ENCODE measurements around the gene AKAP13.

DNA sequence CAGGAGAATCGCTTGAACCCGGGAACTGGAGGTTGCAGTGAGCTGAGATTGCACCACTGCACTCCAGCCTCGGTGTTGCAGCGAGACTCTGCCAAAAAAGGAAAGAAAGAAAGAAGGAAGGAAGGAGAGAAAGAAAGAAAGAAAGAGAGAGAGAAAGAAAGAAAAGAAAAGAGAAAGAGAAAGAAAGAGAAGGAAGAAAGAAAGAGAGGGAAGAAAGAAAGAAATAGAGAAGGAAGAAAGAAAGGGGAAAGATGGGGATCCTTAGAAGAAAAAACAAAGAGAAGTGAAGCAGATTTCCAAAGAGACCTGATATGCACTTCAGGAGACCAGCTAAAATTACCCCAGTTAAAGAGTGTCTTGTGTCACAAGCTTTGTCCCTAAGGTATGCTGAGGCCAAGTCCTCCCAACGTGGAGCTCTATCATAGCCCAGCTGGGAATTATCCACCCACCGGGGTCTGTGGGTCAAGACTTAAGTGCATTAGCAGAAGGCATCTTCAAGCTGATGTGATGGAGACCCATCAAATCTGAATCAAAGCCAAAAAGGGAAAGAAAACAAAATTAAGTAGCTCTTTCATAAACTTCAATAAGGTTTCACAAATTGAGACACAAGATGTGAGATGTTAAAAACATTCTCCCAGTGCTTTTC, 17.8 kb upstream of the AKAP13 start:
- TF ChIP-seq, protein P1, sequence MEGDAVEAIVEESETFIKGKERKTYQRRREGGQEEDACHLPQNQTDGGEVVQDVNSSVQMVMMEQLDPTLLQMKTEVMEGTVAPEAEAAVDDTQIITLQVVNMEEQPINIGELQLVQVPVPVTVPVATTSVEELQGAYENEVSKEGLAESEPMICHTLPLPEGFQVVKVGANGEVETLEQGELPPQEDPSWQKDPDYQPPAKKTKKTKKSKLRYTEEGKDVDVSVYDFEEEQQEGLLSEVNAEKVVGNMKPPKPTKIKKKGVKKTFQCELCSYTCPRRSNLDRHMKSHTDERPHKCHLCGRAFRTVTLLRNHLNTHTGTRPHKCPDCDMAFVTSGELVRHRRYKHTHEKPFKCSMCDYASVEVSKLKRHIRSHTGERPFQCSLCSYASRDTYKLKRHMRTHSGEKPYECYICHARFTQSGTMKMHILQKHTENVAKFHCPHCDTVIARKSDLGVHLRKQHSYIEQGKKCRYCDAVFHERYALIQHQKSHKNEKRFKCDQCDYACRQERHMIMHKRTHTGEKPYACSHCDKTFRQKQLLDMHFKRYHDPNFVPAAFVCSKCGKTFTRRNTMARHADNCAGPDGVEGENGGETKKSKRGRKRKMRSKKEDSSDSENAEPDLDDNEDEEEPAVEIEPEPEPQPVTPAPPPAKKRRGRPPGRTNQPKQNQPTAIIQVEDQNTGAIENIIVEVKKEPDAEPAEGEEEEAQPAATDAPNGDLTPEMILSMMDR (IDR thresholded peaks at IDR 0.05): no peak
- TF ChIP-seq EP300 (IDR thresholded peaks at IDR 0.05): no peak
- no peak for TF ChIP-seq POLR2A (IDR thresholded peaks at IDR 0.05)

Measured in ovary (tissue), 3 donors.